GM21723 (cell line): ENCODE measurements around the gene SLC25A26.

Experiments
- ATAC-seq: cut with Tn5 transposase; IDR thresholded peaks from one replicate; pipeline ENCODE4 v1.9.1; 2021; ENCODE audit warnings: mild to moderate bottlenecking, moderate library complexity; ENCODE audit not compliant: unreplicated experiment

Gene SLC25A26

GRCh38 chr3:66317750-66318376 lies 97.1 kb downstream of the SLC25A26 start:
- no peak for ATAC-seq

DNA sequence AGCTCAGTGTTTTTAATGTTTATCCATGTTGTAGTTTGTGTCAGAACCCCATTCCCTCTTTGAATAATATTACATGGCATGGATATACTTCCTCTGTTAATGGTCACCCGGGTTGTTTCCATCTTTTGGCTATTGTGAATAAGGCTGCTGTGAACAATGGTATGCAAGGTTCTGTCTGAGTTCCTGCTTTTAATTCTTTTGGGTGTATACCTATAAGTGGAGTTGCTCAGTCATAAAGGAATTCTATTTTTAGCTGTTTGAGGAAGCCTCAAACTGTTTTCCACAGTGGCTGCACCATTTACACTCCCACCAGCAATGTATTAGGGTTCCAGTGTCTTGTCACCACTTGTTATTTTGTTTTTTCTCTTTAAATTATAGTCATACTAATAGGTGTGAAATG lies 99.6 kb downstream of the SLC25A26 start:
- no peak for ATAC-seq

DNA sequence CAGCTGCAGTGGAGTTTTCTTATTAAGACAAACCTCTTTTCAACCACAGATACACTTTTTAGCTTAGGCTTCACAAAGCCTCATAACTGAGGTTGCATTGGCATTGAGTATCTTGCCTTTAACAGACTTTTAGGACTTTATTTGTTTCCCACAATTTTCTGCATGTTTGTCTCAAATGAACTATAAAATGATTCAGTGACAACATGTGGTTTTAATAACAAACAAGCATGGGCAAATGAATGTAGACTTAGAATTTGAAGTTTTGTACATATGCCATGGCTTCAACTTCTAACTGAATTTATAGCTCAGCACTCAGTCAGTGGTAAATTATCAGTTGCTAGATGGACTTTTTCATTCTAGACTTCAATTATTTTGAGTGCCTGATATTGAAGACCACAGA lies 101.6 kb downstream of the SLC25A26 start:
- no peak for ATAC-seq

DNA sequence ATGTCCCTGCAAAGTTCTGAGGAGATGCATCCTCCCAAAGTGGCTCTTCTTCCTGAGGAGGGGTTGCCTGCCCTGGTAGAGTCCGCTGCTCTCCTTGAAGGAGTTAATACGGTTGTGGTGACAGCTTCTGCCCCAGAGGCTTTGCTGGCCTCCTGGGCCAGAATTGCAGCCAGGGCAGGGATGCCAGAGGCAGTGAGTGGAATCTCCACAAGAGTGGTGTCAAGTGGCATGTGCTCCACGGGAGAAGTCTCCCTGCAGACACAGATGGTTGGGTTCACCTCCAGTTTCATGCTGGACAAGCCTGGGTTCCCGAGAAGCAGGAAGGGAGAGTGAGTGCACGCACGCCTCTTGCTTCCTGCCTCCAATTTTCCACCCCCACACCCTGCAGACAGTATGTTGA lies 105.5 kb downstream of the SLC25A26 start:
- no peak for ATAC-seq

GRCh38 chr3:66335671-66336070 lies 114.9 kb downstream of the SLC25A26 start:
- no peak for ATAC-seq

- no peak for ATAC-seq
Measured at GRCh38 chr3:66336333-66336766, 115.5 kb downstream of the SLC25A26 start.

DNA sequence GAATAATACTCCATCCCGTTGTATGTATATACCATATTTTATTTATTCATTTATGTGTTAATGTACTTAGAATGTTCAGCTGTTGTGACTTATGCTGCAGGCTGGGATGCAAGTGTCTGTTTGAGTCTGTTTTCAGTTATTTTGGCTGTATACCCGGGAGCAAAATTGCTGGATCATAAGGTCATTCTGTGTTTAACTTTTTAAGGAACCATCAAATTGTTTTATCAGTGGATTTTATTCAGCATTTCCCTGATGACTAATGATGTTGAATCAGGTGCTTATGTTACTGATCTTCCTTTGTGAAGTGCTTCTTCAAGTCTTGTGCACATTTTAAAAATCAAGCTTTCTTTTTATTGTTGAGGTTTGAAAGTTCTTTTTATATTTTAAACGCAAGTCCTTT lies 118.1 kb downstream of the SLC25A26 start:
- no peak for ATAC-seq

- no peak for ATAC-seq
Measured at GRCh38 chr3:66342717-66343356, 122.0 kb downstream of the SLC25A26 start.

DNA sequence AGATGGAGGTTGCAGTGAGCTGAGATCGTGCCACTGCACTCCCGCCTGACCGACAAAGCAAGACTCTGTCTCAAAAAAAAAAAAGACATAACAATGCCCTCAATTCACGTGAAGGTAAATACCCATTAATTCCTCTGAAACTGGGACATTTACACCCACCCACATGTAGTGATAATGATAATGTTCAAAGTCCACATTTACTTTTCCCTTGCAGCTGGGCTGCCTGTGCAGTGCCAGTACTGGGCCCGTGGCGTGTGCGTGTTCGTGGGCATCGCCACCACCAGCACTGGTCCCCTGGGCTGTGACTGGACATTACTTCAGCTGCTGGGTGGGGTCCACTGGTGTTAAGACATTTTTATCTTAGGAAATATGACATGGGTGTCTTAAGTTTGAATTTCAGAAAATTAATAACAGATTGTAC lies 123.6 kb downstream of the SLC25A26 start:
- no peak for ATAC-seq

DNA sequence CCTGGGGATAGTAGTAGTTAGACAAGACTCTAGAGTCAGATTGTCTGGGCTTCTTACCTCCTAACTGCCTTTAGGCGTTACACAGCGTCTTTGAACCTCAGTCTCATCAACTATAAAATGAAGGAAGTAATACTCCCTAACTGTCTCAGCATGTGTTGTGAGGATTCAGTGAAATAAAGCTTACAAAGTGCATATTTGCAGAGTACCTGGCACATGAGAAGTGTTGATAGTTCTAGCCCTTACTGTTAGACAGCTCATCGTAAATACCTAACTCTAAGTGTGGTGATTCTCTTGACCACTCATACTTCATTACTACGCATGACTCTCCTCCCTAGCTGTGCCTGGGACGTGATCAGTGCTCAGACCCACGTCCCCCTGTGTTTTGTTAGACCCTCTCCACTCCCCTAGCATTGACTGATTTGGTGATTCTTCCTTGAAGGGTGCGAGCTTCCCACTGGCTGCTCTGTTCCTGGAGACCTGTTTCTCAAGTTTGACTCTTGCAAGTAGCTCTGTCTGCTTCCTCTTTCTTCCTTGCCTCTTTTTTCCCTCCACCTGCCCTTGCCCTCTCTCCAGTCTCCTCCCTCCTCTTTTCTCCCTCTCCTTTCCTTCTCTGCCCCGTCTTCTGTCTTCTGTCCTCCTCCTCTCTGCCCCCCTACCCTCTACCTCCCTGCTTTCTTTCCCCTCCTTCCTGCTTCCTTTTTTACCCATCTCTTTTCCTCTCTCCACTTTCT lies 124.2 kb downstream of the SLC25A26 start:
- ATAC-seq: no peak

DNA sequence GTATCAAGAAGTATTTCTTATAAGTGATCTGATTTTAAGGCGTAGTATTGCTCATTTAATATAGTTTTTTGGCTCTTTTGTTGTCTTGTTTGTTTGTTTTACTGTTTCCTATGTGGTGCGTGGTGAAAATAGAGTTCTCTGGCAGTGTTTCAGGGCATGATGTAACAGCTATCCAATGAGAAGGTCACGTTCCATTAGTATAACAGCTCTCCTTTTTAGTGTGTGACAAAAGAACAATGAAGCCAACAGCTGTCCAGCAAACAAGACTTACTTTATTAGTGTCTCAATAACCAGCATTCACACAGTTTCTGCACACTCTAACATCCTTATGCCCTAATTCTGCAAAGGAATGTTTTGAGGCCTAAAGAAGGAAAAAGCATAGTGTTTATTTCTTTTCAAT lies 127.9 kb downstream of the SLC25A26 start:
- no peak for ATAC-seq

DNA sequence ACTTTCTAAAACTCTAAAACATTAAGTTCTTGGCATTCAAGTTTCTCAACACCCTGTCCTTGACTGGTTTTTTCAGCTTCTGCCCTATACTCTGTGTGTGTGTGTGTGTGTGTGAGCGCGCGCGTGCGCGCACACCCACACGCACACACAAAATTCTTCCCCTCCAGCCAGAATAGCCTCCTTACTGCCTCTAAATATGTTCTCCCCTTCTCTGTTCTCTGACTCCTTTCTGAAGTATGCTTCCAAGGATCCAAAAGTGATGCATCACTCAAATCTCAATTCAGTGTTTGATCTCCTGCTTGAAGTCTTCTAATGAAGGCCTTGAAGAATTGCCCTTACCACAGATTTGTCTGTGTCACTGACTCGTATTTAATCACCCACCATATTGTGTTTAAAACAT lies 129.8 kb downstream of the SLC25A26 start:
- no peak for ATAC-seq

GRCh38 chr3:66353039-66353438 lies 132.2 kb downstream of the SLC25A26 start:
- no peak for ATAC-seq

GRCh38 chr3:66353530-66353929 lies 132.7 kb downstream of the SLC25A26 start:
- no peak for ATAC-seq

GRCh38 chr3:66354001-66354400 lies 133.2 kb downstream of the SLC25A26 start:
- ATAC-seq: no peak

GRCh38 chr3:66355394-66355793 lies 134.6 kb downstream of the SLC25A26 start:
- no peak for ATAC-seq

DNA sequence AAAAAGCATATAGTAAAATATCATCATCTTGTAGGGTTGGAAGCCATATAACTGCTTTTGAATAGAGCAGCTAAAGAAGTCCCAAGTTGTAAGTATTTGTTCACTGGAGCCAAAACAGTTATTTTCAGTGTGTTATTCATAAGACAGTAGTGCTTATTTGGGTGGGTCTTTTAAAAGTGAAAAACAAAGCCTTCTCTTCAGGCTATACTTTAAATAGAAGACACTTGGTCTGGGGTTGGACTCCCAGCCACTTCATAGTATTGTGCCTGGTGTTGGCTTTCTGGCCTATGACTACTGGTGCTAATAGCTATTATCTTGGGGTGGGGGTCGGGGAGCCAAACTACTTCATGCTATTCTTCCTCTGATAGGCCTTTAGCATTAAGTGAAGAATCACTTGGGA lies 135.2 kb downstream of the SLC25A26 start:
- no peak for ATAC-seq

DNA sequence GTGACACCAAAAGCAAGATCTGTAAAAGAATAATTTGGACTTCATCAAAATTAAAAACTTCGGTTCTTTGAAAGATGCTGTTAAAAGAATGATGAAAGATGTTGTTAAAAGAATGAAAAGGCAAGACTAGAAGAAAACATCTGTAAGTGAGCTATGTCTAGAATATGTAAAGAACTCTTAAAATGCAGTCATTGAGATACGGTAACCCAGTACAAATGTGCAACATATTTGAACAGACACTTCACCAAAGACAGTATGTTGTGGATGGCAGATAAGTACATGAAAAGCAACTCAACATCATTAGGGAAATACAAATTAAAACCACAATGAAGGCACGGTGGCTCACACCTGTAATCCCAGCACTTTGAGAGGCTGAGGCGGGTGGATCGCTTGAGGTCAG lies 140.6 kb downstream of the SLC25A26 start:
- no peak for ATAC-seq

GRCh38 chr3:66362541-66362941 lies 141.7 kb downstream of the SLC25A26 start:
- no peak for ATAC-seq

- no peak for ATAC-seq
Measured at GRCh38 chr3:66363148-66363547, 142.3 kb downstream of the SLC25A26 start.

DNA sequence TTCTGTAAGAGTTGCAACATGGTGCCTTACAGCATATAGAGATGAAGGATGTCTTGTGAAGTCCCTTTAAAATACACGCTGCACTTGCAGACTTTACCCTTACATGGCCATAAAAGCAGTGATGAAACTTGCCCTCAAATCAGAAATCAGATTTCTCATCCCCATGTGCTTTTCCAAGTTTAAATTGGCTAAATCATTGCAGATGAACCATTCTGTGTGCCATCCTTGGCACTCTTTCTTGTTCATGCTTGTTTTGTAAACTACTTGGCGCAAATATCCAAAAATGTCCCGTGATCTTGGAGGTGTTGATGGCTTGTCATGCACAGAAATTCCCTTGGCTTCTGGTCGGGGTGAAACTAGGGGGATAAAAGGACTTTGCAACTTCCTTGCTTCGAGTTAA lies 144.3 kb downstream of the SLC25A26 start:
- ATAC-seq: no peak

DNA sequence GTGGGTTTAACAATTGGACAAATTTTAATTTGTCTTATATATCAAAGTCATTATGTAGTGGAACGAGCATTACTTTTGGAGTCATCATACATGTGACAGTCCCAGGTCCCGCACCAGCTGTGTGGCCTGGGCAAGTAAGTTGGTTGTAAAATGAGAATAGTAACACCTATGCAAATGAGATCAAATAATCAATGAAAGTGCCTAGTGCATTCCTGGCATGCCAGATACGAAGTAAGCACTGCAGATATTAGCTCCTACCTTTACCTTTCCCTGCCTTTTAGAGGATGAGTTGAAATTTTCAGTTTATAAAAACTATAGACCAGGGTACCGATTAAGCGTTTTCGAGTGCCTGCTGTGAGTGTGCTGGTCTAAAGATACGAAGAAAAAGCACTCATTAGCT lies 145.9 kb downstream of the SLC25A26 start:
- ATAC-seq: no peak
